ENCODE data around the gene PIP5K1B.

DNA sequence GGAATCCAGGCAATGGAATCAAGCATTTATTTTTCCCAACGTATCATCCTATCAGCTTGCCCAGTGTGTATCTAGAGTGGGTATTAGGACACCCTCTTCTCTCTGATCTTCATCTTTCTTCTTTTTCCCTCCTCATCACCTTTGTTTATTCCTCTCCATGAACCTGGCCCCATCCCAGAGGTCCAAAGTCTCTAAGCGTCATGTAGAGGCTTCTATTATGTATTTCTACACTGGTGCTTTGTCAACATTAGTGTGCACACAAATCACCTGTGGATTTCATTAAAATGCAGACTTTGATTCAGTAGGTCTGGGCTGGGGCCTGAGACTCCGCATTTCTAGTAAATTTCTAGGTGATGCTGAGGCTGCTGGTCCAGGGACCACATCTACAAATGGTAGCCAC is 19.8 kb upstream of the PIP5K1B start:
- TF ChIP-seq POLR2AphosphoS5 (IDR thresholded peaks at IDR 0.05; ENCODE audit: low read depth, low read length) (no peak), TAF1 (IDR thresholded peaks at IDR 0.05; ENCODE audit: borderline replicate concordance, insufficient read depth, low read length) (no peak)
- TF ChIP-seq, protein P1, sequence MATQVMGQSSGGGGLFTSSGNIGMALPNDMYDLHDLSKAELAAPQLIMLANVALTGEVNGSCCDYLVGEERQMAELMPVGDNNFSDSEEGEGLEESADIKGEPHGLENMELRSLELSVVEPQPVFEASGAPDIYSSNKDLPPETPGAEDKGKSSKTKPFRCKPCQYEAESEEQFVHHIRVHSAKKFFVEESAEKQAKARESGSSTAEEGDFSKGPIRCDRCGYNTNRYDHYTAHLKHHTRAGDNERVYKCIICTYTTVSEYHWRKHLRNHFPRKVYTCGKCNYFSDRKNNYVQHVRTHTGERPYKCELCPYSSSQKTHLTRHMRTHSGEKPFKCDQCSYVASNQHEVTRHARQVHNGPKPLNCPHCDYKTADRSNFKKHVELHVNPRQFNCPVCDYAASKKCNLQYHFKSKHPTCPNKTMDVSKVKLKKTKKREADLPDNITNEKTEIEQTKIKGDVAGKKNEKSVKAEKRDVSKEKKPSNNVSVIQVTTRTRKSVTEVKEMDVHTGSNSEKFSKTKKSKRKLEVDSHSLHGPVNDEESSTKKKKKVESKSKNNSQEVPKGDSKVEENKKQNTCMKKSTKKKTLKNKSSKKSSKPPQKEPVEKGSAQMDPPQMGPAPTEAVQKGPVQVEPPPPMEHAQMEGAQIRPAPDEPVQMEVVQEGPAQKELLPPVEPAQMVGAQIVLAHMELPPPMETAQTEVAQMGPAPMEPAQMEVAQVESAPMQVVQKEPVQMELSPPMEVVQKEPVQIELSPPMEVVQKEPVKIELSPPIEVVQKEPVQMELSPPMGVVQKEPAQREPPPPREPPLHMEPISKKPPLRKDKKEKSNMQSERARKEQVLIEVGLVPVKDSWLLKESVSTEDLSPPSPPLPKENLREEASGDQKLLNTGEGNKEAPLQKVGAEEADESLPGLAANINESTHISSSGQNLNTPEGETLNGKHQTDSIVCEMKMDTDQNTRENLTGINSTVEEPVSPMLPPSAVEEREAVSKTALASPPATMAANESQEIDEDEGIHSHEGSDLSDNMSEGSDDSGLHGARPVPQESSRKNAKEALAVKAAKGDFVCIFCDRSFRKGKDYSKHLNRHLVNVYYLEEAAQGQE (IDR thresholded peaks at IDR 0.05; ENCODE audit: insufficient read depth in 1 of 2, low read depth in 2 of 2, low read length in 2 of 2) = no peak

Measured in PFSK-1 (cell line).